Activated naive CD8-positive, alpha-beta T cell treated with anti-CD3 and anti-CD28 coated beads for 36 hours (primary cell): ENCODE data around the gene GALNT18. TPM values are rescaled to one million over a fixed set of nuclear protein-coding genes. Genes with fewer than 3 reads are reported as not detected.

Experiments
- DNase-seq: peaks from one replicate; pipeline ENCODE4 v3.0.0; 2021
- H3K27ac Mint-ChIP-seq: one replicate; pipeline ENCODE4 v1.8.0; 2022; ENCODE audit warnings: mild to moderate bottlenecking, moderate library complexity, mixed read lengths
- H3K27me3 Mint-ChIP-seq: one replicate; pipeline ENCODE4 v1.8.0; 2022; ENCODE audit warnings: mild to moderate bottlenecking, mixed read lengths
- H3K36me3 Mint-ChIP-seq: one replicate; pipeline ENCODE4 v1.8.0; 2021; ENCODE audit warnings: mild to moderate bottlenecking, mixed read lengths
- H3K4me1 Mint-ChIP-seq: one replicate; pipeline ENCODE4 v1.8.0; 2021; ENCODE audit warnings: mixed read lengths
- H3K4me3 Mint-ChIP-seq: one replicate; pipeline ENCODE4 v1.8.0; 2022; ENCODE audit warnings: mild to moderate bottlenecking, moderate library complexity, mixed read lengths
- H3K9me3 Mint-ChIP-seq: one replicate; pipeline ENCODE4 v1.8.0; 2022; ENCODE audit warnings: mixed read lengths
- total RNA-seq, 2 experiments: library from RNA; stranded (reverse); gene quantifications; one replicate each; pipeline ENCODE4 v1.2.3, GENCODE V29; 2021

Gene GALNT18
- total RNA-seq, 2 experiments from 2014 or later = 10.0 to 10.5 TPM

DNA sequence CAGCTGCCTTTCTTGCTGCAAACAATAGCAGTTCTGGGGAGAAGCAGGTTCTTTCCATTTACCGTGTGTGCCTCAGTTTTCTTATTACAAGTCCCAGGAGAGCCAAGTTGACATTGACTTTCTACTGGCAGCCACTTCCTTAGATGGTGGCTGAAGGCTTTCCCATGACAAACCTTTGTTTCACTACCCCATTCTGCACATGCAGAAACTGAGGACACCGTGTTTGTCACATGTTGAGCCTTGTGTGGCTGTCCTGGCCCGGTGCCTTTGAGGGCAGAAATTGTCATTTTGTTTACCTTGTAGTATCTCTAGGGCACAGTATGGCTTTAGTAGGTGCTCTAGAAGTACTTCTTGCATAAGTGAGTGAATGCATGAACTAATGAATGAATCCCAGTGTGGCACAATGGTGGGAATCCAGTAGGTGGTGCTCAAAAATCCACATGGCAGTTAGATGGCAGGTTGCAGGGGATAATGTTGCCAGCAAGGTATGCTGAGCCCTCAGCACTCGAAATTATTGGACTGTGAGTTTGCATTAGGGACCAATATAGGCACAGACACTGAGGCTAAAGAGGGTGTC is 370.3 kb downstream of the GALNT18 start:
- H3K9me3 Mint-ChIP-seq = peaks cover 6% of the 10 kb centered on the region
- H3K27me3 Mint-ChIP-seq = no peaks in the 10 kb centered on the region
- H3K36me3 Mint-ChIP-seq = peaks cover 1% of the 10 kb centered on the region
- H3K4me3 Mint-ChIP-seq = no peak overlapping the region
- peaks cover 2% of the 10 kb centered on the region for H3K4me1 Mint-ChIP-seq
- no peak overlapping the region for H3K27ac Mint-ChIP-seq
- DNase-seq = no peak

DNA sequence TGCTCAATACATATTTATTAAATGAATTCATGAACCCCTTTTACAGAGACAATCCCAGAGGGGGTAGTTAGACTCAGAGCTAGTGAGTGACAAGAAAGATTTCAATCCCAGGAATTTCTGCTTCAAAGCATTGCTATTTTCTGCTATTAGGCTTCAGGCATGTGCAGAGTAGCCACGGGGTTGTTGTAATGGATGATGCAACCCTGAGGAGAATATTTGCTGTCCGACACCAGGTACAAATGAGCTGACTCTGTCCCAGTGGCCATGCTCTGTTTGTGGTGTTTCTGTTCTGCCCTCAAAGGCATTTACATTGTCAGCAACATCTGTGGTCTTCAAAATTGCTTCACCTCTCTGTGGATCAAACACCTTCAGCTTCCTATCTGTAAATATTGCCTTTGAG is 371.3 kb downstream of the GALNT18 start:
- H3K4me1 Mint-ChIP-seq = peaks cover 2% of the 10 kb centered on the region
- peaks cover 1% of the 10 kb centered on the region for H3K36me3 Mint-ChIP-seq
- H3K27me3 Mint-ChIP-seq = no peaks in the 10 kb centered on the region
- DNase-seq = no peak
- H3K9me3 Mint-ChIP-seq = peaks cover 6% of the 10 kb centered on the region
- no peak overlapping the region for H3K27ac Mint-ChIP-seq
- no peak overlapping the region for H3K4me3 Mint-ChIP-seq

DNA sequence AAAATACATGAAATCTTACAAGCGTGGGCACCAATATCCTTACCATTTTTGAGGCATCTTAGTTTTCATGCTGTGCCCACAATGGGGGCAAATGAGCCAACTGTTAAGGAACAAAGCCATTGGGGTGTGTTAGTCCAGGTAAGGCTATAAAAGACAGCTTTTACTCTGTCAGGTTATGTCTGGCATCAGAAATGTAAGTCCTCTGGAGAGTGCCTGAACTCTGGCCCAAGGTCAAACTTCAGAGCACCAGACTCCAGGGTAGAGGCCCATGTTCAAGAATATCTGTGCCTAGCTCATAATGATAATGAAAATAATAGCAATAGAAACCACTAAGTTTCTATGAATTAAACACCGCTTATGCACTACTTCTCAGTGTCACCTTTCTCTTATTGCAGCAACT is 374.2 kb downstream of the GALNT18 start:
- no peak overlapping the region for H3K27ac Mint-ChIP-seq
- peaks cover 1% of the 10 kb centered on the region for H3K36me3 Mint-ChIP-seq
- no peaks in the 10 kb centered on the region for H3K27me3 Mint-ChIP-seq
- H3K4me1 Mint-ChIP-seq = peaks cover 11% of the 10 kb centered on the region
- H3K4me3 Mint-ChIP-seq = no peak overlapping the region
- DNase-seq = no peak
- H3K9me3 Mint-ChIP-seq = peaks cover 6% of the 10 kb centered on the region

DNA sequence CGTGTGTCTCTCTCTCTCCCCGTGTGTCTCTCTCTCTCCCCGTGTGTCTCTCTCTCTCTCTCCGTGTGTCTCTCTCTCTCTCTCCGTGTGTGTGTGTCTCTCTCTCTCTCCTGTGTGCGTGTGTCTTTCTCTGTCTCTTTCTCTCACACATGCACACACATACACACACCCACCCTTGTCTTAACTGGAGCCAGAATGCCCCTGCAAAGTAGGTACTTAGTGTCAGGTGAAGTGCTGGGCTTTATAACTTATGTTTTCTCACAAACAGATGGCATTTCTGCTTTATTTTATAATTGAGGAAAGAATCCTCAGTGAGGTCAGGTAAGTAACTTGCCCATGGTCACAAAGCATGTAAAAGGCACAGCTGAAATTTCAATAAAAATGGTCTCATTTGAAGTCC is 374.7 kb downstream of the GALNT18 start:
- Mint-ChIP-seq H3K9me3 (peaks cover 6% of the 10 kb centered on the region), H3K27me3 (peaks cover under 1% of the 10 kb centered on the region), H3K4me1 (peaks cover 11% of the 10 kb centered on the region), H3K4me3 (no peak overlapping the region), H3K27ac (no peak overlapping the region), H3K36me3 (peaks cover 1% of the 10 kb centered on the region)
- no peak for DNase-seq

DNA sequence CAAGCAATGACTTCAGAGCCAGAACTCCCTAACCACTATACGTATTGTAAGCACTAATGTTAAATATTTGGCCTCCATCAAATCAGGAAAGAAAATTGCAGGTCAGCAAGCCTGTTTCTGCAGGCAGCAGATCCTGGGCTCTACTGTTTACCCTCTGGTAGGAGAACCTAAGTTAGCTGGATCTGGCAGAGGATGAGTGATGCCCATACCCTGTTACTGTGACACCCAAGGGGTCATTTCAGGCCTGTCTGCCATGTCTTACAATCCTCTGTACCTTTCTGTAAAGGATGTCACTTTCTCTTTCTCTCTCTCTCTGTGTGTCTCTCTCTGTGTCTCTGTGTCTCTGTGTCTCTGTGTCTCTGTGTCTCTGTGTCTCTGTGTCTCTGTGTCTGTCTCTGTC is 375.6 kb downstream of the GALNT18 start:
- peaks cover 4% of the 10 kb centered on the region for H3K27me3 Mint-ChIP-seq
- H3K36me3 Mint-ChIP-seq = peaks cover 1% of the 10 kb centered on the region
- no peak overlapping the region for H3K27ac Mint-ChIP-seq
- no peak overlapping the region for H3K4me3 Mint-ChIP-seq
- H3K4me1 Mint-ChIP-seq = peaks cover 11% of the 10 kb centered on the region
- DNase-seq = no peak
- H3K9me3 Mint-ChIP-seq = peaks cover 6% of the 10 kb centered on the region

DNA sequence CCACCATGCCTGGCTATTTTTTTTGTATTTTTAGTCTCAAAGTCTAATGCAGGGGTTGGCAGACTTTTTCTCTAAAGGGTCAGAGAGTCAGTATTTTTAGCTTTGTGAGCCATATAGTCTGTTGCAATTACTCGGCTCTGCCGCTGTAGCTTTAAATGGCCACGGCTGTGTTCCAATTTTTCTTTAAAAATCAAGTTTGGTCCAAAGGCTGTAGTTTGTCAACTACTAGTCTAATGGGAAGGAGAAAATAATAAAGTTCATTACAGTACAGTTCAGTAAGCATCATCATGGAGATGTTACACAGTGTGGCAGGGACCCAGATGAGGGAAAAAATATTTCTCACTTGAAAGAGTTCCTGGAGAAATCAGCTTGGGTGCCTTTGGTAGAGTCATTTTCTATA is 376.4 kb downstream of the GALNT18 start:
- no peak for DNase-seq
- H3K27ac Mint-ChIP-seq = no peak overlapping the region
- H3K36me3 Mint-ChIP-seq = peaks cover 1% of the 10 kb centered on the region
- H3K4me3 Mint-ChIP-seq = no peak overlapping the region
- H3K9me3 Mint-ChIP-seq = peaks cover 6% of the 10 kb centered on the region
- peaks cover 4% of the 10 kb centered on the region for H3K27me3 Mint-ChIP-seq
- peaks cover 11% of the 10 kb centered on the region for H3K4me1 Mint-ChIP-seq

DNA sequence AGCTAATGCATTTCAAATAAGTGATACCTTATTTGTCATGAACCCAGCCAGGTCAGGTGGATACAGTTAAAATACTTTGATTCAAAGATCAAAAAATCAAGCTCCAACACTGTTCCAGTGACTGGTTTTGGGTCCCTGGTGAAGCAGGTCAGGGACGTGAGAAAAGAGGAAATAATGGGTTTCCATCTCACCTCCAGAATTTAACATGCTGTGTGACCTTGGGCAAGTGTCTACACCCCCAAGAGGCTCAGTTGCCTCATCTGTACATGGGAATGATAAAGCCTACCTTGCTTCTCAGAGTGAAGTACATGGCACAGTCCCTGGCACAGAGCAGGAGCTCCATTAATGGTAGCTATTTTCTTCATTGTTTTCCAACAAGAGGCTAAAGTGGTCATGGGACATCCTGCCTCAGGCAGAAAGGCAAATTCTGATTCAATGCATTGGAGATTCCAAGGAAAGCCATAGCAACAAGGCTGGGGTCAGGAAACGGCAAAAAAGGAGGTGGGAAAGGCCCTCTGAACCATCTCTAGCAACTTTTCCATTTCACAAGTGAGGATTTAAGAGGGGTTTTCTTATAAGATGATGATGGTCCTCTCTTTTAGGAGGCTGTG is 377.2 kb downstream of the GALNT18 start:
- DNase-seq = no peak
- H3K9me3 Mint-ChIP-seq = peaks cover 6% of the 10 kb centered on the region
- H3K27ac Mint-ChIP-seq = no peak overlapping the region
- peaks cover 1% of the 10 kb centered on the region for H3K36me3 Mint-ChIP-seq
- peaks cover 4% of the 10 kb centered on the region for H3K27me3 Mint-ChIP-seq
- H3K4me1 Mint-ChIP-seq = peaks cover 11% of the 10 kb centered on the region
- H3K4me3 Mint-ChIP-seq = no peak overlapping the region

DNA sequence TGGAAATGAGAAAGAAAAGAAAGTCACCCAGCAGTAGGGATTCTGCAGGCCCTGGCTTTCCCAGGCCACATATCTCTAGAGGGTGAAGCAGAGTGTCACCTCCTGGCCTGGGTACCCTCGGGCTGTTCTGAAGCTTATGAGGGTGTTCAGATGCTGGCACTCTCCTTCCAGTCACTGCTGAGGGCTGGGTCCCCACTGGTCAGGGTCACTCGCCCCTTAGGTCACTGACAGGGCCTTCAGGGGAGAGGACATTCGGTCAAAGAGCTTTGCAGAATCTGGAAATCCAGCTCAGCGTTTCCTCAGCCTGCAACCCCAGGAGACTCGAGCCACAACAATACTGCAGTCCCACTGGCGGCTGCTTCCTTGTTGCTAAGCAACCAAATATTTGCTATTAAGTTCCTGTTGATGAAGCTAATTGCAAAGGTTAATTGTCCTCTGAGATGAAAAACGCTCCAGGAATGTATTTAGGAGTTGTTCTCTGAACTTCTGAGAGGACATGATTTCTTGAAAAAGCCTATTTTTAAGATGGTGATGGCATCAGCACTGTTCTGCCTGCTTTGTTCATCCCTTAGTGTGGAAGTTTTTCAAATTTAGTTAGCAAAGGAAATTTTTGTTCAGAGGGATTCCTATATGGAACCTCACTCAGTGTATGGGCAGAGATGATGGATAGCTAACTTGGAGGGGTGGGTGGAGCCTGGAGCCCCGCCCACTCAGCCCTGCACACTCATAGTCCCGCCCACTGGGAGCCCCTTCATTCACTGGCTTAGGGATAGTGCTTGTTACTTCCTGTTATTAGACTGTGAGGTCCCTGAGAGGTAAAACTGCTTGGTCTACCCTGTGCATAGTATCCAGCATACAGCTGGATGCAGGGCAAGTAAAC is 378.0 kb downstream of the GALNT18 start:
- Mint-ChIP-seq H3K4me3 (no peak overlapping the region), H3K27me3 (peaks cover 4% of the 10 kb centered on the region), H3K9me3 (peaks cover 6% of the 10 kb centered on the region), H3K36me3 (peaks cover 1% of the 10 kb centered on the region), H3K4me1 (peaks cover 11% of the 10 kb centered on the region), H3K27ac (no peak overlapping the region)
- peak; percentile 12 for DNase-seq

DNA sequence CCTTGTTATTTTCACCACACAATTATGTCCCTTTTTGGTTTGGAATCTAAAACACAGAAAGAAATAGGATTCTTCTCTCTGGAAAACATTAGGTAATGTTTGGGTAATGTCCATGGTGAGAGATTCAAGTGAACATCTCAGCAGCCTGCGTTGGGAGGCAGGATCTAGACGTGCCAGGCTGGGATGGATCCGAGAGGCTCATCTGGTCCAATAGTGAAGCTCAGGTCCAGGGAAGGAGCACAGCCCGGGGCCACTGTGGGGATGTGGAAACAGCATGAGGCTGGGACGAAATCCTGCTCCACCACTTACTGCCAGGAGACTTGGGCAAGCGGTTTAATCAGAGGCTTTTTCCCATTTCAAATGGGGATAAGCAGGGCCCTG is 378.6 kb downstream of the GALNT18 start:
- Mint-ChIP-seq H3K9me3 (peaks cover 6% of the 10 kb centered on the region), H3K27ac (no peak overlapping the region), H3K36me3 (peaks cover 1% of the 10 kb centered on the region), H3K4me3 (no peak overlapping the region), H3K4me1 (peaks cover 11% of the 10 kb centered on the region), H3K27me3 (peaks cover 4% of the 10 kb centered on the region)
- DNase-seq = no peak

DNA sequence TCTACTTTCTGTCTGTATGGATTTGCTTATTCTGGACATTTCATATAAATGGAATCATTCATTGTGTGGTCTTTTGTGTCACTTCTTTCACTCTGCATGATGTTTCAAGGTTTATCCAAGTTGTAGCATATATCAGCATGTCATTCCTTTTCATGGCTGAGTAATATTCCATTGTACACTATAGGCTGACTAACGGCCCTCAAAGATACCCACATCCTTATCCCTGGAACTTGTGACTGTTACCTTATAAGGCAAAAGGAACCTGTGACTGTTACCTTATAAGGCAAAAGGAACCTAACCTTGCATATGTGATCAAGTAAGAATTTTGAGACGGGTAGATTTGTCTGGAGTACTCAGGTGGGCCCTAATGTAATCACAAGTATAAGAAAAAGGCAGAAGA is 380.5 kb downstream of the GALNT18 start:
- no peaks in the 10 kb centered on the region for H3K36me3 Mint-ChIP-seq
- no peak overlapping the region for H3K27ac Mint-ChIP-seq
- no peaks in the 10 kb centered on the region for H3K9me3 Mint-ChIP-seq
- H3K4me3 Mint-ChIP-seq = no peak overlapping the region
- H3K27me3 Mint-ChIP-seq = peaks cover 4% of the 10 kb centered on the region
- no peak for DNase-seq
- peaks cover 9% of the 10 kb centered on the region for H3K4me1 Mint-ChIP-seq

DNA sequence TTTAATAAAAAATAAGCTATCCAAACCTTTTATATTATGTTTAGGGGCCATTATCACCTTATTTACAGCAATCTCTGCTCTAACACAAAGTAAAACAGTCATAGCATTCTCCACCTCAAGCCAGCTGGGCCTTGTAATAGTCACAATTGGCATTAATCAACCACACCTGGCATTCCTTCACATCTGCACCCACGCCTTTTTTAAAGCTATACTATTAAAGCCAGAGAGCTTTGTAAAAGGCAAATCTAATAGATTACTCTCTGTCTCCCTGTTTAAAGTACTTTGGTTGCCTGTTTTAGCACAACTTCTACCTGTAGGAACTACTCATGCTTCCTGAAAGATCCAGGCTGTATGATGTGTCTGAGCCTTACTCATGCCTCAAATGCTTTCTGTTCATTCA is 381.8 kb downstream of the GALNT18 start:
- H3K9me3 Mint-ChIP-seq = no peaks in the 10 kb centered on the region
- no peak overlapping the region for H3K27ac Mint-ChIP-seq
- H3K36me3 Mint-ChIP-seq = no peaks in the 10 kb centered on the region
- H3K27me3 Mint-ChIP-seq = peaks cover 4% of the 10 kb centered on the region
- DNase-seq = no peak
- H3K4me1 Mint-ChIP-seq = peaks cover 9% of the 10 kb centered on the region
- H3K4me3 Mint-ChIP-seq = no peak overlapping the region

DNA sequence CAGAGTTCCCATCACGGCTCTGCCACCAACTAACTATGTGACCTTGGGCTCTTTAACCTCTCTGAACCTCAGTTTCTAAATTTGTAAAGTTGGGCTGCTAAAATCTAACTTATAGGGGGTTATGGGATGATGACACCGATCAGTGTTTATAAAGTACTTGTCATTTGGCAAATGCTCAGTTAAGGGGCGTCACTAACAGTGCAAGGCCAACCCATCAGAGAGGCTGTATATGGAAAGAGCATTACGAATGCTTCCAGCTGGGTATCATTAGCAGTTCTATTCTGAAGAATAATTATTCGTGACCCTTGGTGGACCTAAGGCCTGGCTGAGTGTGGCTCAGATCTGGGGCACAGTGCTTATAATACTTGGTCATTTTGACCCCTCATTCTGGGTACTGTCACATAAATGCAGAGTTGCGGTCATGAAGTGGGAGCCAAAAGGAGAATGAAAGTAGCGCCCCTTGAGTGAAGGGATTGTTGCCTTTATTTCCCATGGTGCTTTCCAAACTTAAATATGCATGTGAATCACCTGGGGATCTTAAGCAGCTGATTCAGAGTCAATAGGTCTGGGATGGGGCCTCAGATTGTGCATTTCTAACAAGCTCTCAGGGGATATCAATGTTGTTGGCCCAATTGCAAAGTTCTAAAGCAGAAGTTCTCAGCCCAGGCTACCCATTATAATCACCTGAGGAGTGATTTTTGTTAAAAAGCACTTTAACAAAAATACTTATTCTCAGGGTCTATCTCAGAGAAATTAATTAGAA is 384.6 kb downstream of the GALNT18 start:
- Mint-ChIP-seq H3K27me3 (peaks cover 4% of the 10 kb centered on the region), H3K36me3 (no peaks in the 10 kb centered on the region), H3K4me1 (no peaks in the 10 kb centered on the region)

DNA sequence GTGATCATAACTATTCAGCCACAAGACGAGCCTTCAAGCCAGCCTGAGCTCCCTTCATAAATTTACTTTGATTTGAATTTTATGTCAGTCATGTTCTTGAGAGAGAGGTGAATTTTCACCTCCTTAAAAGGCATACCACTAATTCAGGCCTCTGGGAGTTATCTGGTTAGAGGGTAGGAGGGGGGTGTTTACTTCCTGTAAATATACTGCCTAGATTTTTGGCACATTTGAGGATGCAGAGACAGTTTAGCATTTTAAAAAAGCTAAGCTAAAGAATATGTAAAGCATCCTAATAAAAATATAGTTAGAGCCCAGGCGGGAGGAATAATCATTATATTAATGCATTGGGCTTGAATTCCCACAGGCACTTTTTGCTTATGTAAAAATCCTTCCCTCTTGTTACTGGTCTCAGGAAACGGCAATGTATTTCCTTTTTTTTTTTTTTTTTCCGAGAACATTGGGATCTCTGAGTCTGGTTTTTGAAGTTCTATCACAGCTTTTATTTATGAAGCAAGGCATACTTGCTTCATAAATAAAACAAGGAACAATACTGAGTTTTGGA is 385.2 kb downstream of the GALNT18 start:
- DNase-seq = no peak
- H3K4me3 Mint-ChIP-seq = no peak overlapping the region
- H3K36me3 Mint-ChIP-seq = no peaks in the 10 kb centered on the region
- no peaks in the 10 kb centered on the region for H3K4me1 Mint-ChIP-seq
- H3K27ac Mint-ChIP-seq = no peak overlapping the region
- no peaks in the 10 kb centered on the region for H3K27me3 Mint-ChIP-seq
- no peaks in the 10 kb centered on the region for H3K9me3 Mint-ChIP-seq

More for the DNA sequence above, 384.6 kb downstream of the GALNT18 start:
- no peak for DNase-seq
- no peak overlapping the region for H3K27ac Mint-ChIP-seq
- H3K9me3 Mint-ChIP-seq = no peaks in the 10 kb centered on the region
- no peak overlapping the region for H3K4me3 Mint-ChIP-seq

DNA sequence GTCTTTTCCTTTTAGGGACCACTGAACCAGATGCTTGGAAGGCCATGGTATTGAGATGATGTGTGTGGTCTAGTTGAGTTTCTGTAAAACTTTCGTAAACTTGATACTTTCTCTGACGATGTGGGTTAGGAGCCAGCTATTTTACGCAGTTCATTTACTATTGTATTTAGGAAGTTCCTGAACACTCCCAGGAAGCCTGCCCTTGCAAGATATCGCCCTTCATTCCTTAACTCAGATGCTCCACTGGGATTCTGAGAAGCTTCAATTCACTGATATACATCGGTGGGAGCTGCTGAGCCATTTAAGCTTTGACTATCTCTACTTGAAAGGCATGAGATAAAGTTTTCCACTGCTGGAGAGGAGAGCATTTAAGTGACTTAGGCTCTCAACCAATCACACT is 390.0 kb downstream of the GALNT18 start:
- Mint-ChIP-seq H3K9me3 (no peaks in the 10 kb centered on the region), H3K36me3 (no peaks in the 10 kb centered on the region), H3K4me1 (no peaks in the 10 kb centered on the region), H3K27ac (no peak overlapping the region), H3K27me3 (peaks cover 12% of the 10 kb centered on the region), H3K4me3 (no peak overlapping the region)
- no peak for DNase-seq
